Renal cortex interstitium (tissue), 11 donors: ENCODE results near the gene STRBP. TPM values are rescaled to one million over a fixed set of nuclear protein-coding genes. Genes with fewer than 3 reads are reported as not detected.

Experiments used
- DNase-seq, 11 donors: peaks; one replicate each; pipeline ENCODE4 v3.0.0-alpha.2; 2013; ENCODE audit warnings: low read depth in 9 of 11, low spot score in 4 of 11; ENCODE audit errors: extremely low read depth in 1 of 11
- polyA plus RNA-seq, 3 donors: library from polyadenylated mRNA; unstranded; fragments of 120-200 nt; gene quantifications; one replicate each; pipeline ENCODE4 v1.2.1, GENCODE V29; 2013; ENCODE audit not compliant: insufficient read length in 3 of 3

STRBP gene
- polyA plus RNA-seq, 3 donors = 44.7 to 54.3 (median 50.2) TPM

GRCh38 chr9:123090198-123090896 is 178.0 kb downstream of the STRBP start:
- no peak for DNase-seq

GRCh38 chr9:123089790-123090189 is 178.6 kb downstream of the STRBP start:
- DNase-seq = no peak

GRCh38 chr9:123089040-123089439 is 179.3 kb downstream of the STRBP start:
- DNase-seq = no peak

- DNase-seq = no peak
Observed at GRCh38 chr9:123087359-123087888, 181.0 kb downstream of the STRBP start.

GRCh38 chr9:123085916-123086315 is 182.5 kb downstream of the STRBP start:
- no peak for DNase-seq

GRCh38 chr9:123084256-123084655 is 184.1 kb downstream of the STRBP start:
- no peak for DNase-seq

- no peak for DNase-seq
Observed at GRCh38 chr9:123083680-123084079, 184.7 kb downstream of the STRBP start.

- DNase-seq = peak in 10 of 11 donors; percentile 11 to 49 (median 20)
Observed at GRCh38 chr9:123081824-123082223, 186.6 kb downstream of the STRBP start.

GRCh38 chr9:123080444-123080843 is 187.9 kb downstream of the STRBP start:
- DNase-seq = no peak

GRCh38 chr9:123074628-123075027 is 193.8 kb downstream of the STRBP start:
- DNase-seq = no peak

- DNase-seq = no peak
Observed at GRCh38 chr9:123073991-123074422, 194.4 kb downstream of the STRBP start.

GRCh38 chr9:123073441-123073840 is 194.9 kb downstream of the STRBP start:
- no peak for DNase-seq

- no peak for DNase-seq
Observed at GRCh38 chr9:123072407-123072995, 195.9 kb downstream of the STRBP start.

Other genes starting within 250 kb of the STRBP start
- gene GPR21, start 234.9 kb downstream of the STRBP start, polyA plus RNA-seq = under 1 TPM in 2 of 3 donors, not detected in 1; 0.32 to 0.33 TPM
- 10 to 100 TPM; 20.0 to 30.0 (median 27.5) TPM for gene CRB2, start 87.6 kb upstream of the STRBP start, polyA plus RNA-seq